Endothelial cell of umbilical vein (primary cell): Measurements from ENCODE around the gene HTRA3. TPM values are rescaled to one million over a fixed set of nuclear protein-coding genes. Genes with fewer than 3 reads are reported as not detected.

Experiments
- BruUV-seq: library from RNA; stranded (reverse); fragments of 400-500 nt; replicated peaks from 2 replicates; lab custom pipeline; 2021; lab: Mats Ljungman, UMichigan
- CTCF ChIA-PET: fragments of 300-600, 350-600 bp; sonication (Branson Sonifier 250); formaldehyde crosslinking; loops from one replicate; lab custom pipeline; 2021; ENCODE audit warnings: antibody characterized with exemption, inconsistent platforms; lab: Charles Lee
- POLR2A ChIA-PET: fragments of 300-600, 350-600 bp; sonication (Branson Sonifier 250); formaldehyde crosslinking; loops from one replicate; lab custom pipeline; 2021; ENCODE audit warnings: antibody characterized with exemption, inconsistent platforms; lab: Charles Lee
- DNase-seq: peaks from one replicate; pipeline ENCODE4 v3.0.0-alpha.2; 2011; ENCODE audit warnings: low read depth, low spot score
- FAIRE-seq: peaks from 2 replicates; lab custom pipeline; 2011; peaks lifted over from hg19 to GRCh38; lab: Jason Lieb, UNC
- H2AFZ ChIP-seq: 2 replicates; pipeline ENCODE4 v1.6.0; 2012; ENCODE audit warnings: low read depth, low read length, control low read depth, inconsistent platforms
- H3K27ac ChIP-seq: 2 replicates; pipeline ENCODE4 v1.5.1; 2011; ENCODE audit warnings: low read depth, mild to moderate bottlenecking, control low read depth, low read length, moderate library complexity; ENCODE audit not compliant: insufficient read depth
- H3K27me3 ChIP-seq, 2 experiments: 2 replicates each; pipeline versions ENCODE4 v1.6.0 to v1.6.1; 2011; ENCODE audit warnings: low read length in 2 of 2, mixed read lengths in 1 of 2; ENCODE audit not compliant: control insufficient read depth in 2 of 2, insufficient read depth in 2 of 2
- H3K36me3 ChIP-seq, 2 experiments: 2 replicates in 1 of 2; 3 replicates in 1 of 2; pipeline ENCODE4 v1.5.1; 2011; ENCODE audit warnings: low read length in 2 of 2, mild to moderate bottlenecking in 1 of 2, moderate library complexity in 1 of 2; ENCODE audit not compliant: control insufficient read depth in 2 of 2, insufficient read depth in 2 of 2; ENCODE audit errors: extremely low read depth in 1 of 2
- H3K4me1 ChIP-seq: 3 replicates; pipeline ENCODE4 v1.5.1; 2011; ENCODE audit warnings: mild to moderate bottlenecking, low read length; ENCODE audit not compliant: control insufficient read depth, insufficient read depth; ENCODE audit errors: extremely low read depth
- H3K4me2 ChIP-seq: 2 replicates; pipeline ENCODE4 v1.6.1; 2011; ENCODE audit warnings: low read length, control low read depth, mixed read lengths; ENCODE audit not compliant: insufficient read depth
- H3K4me3 ChIP-seq, 3 experiments: fragments of 200-600 bp in 1 of 3; sonication (generic), shearing (Covaris generic) in 1 of 3; replicated peaks in 1 of 3; 2 replicates each; pipeline ENCODE4 v1.5.1; 2011 to 2016; ENCODE audit warnings: control low read depth in 3 of 3, low read length in 3 of 3, mild to moderate bottlenecking in 2 of 3, inconsistent platforms in 1 of 3, low read depth in 1 of 3, moderate library complexity in 1 of 3; ENCODE audit not compliant: insufficient read depth in 1 of 3
- H3K79me2 ChIP-seq: 2 replicates; pipeline ENCODE4 v1.6.0; 2012; ENCODE audit warnings: low read length, inconsistent platforms; ENCODE audit not compliant: control insufficient read depth, insufficient read depth
- H3K9ac ChIP-seq: replicated peaks from 2 replicates; pipeline ENCODE3; 2011; ENCODE audit warnings: low read length, control low read depth; ENCODE audit not compliant: insufficient read depth; ENCODE audit errors: extremely low read depth
- H3K9me1 ChIP-seq: replicated peaks from 3 replicates; pipeline ENCODE4 v1.6.0; 2011; ENCODE audit warnings: mild to moderate bottlenecking, low read length; ENCODE audit not compliant: control insufficient read depth, insufficient read depth; ENCODE audit errors: extremely low read depth
- H3K9me3 ChIP-seq: replicated peaks from 2 replicates; pipeline ENCODE4 v1.5.1; 2012; ENCODE audit warnings: low read length, inconsistent platforms; ENCODE audit not compliant: control insufficient read depth, insufficient read depth
- H4K20me1 ChIP-seq: replicated peaks from 2 replicates; pipeline ENCODE3; 2011; ENCODE audit warnings: mild to moderate bottlenecking, low read length; ENCODE audit not compliant: control insufficient read depth, insufficient read depth; ENCODE audit errors: extremely low read depth
- CTCF ChIP-seq, 2 donors: IDR thresholded peaks; 1 replicate in 1 of 2; 2 replicates in 1 of 2; pipeline ENCODE4 v1.5.1; 2011; ENCODE audit warnings: low read length in 2 of 2, mild to moderate bottlenecking in 2 of 2, moderate library complexity in 2 of 2, control low read depth in 1 of 2, inconsistent platforms in 1 of 2, low read depth in 1 of 2; ENCODE audit not compliant: insufficient read depth in 1 of 2; ENCODE audit errors: extremely low read depth in 1 of 2
- EZH2 ChIP-seq: IDR thresholded peaks from 2 replicates; pipeline ENCODE4 v1.6.1; 2012; ENCODE audit warnings: borderline replicate concordance, low read depth, mild to moderate bottlenecking, moderate library complexity, low read length, inconsistent platforms; ENCODE audit not compliant: severe bottlenecking
- FOS ChIP-seq: IDR thresholded peaks from 2 replicates; pipeline ENCODE4 v1.6.1; 2011; ENCODE audit warnings: mild to moderate bottlenecking, low read length, moderate library complexity, borderline replicate concordance; ENCODE audit not compliant: insufficient read depth
- GATA2 ChIP-seq: IDR thresholded peaks from 2 replicates; pipeline ENCODE4 v1.7.0; 2011; ENCODE audit warnings: low read depth, mild to moderate bottlenecking, moderate library complexity, mixed read lengths, low read length; ENCODE audit not compliant: insufficient read length, insufficient read depth
- JUN ChIP-seq: IDR thresholded peaks from 2 replicates; pipeline ENCODE4 v1.6.1; 2011; ENCODE audit warnings: borderline replicate concordance, low read depth; ENCODE audit not compliant: insufficient read length, insufficient read depth
- MAX ChIP-seq: IDR thresholded peaks from 2 replicates; pipeline ENCODE4 v1.6.1; 2011; ENCODE audit not compliant: insufficient read depth, insufficient read length
- MYC ChIP-seq: IDR thresholded peaks from one replicate; pipeline ENCODE4 v1.6.1; 2011; ENCODE audit warnings: mild to moderate bottlenecking, low read depth, low read length
- POLR2A ChIP-seq: IDR thresholded peaks from 2 replicates; pipeline ENCODE4 v1.6.1; 2012; ENCODE audit warnings: low read depth, mild to moderate bottlenecking, control low read depth, low read length
- POLR2AphosphoS5 ChIP-seq: IDR thresholded peaks from 2 replicates; pipeline ENCODE4 v1.6.1; 2012; ENCODE audit warnings: low read depth, mild to moderate bottlenecking, control low read depth, low read length, moderate library complexity; ENCODE audit not compliant: insufficient read depth
- dilution Hi-C: fragments of 300-500 bp; cut with MboI; formaldehyde crosslinking; loops from one replicate; pipeline ENCODE4 v1.15.0; 2019; ENCODE audit warnings: low sequenced_read_pairs; ENCODE audit not compliant: extremely low pct_ligation_motif_present
- intact Hi-C: fragments of 100-400 bp; cut with micrococcal nuclease; formaldehyde crosslinking; loops from one replicate; pipeline ENCODE4 v1.10.0; 2022
- polyA plus RNA-seq, 4 experiments: library from polyadenylated mRNA; depleted of rRNA in 3 of 4; stranded (reverse) in 3 of 4; unstranded in 1 of 4; fragments of >200 nt; gene quantifications; 2 replicates each; pipeline versions ENCODE4 v1.2.1 to v1.2.3, GENCODE V29; 2011 to 2012; ENCODE audit warnings: missing spikeins in 1 of 4
- total RNA-seq: library from RNA; stranded (reverse); gene quantifications from 2 replicates; pipeline ENCODE4 v1.2.3, GENCODE V29; 2021

The HTRA3 gene
- total and polyA plus RNA-seq, 2 donors (not counting 3 experiments of a cell fraction or from before 2014, with no cell fraction given) = 9.0 to 12.0 TPM

- POLR2A ChIA-PET = no interaction called here
- Histone ChIP-seq H3K4me1 (peaks cover 12% of the 10 kb centered on the region), H3K27me3 (no peaks in the 10 kb centered on the region), H3K27ac (no peak overlapping the region), H3K79me2 (no peaks in the 10 kb centered on the region), H3K36me3 (no peaks in the 10 kb centered on the region), H3K9me1 (no peaks in the 10 kb centered on the region), H3K4me2 (no peak overlapping the region), H3K9ac (no peak overlapping the region), H2AFZ (no peak overlapping the region), H3K4me3 (no peak overlapping the region), H4K20me1 (no peaks in the 10 kb centered on the region), H3K9me3 (no peaks in the 10 kb centered on the region)
- FAIRE-seq (peak; percentile 70), DNase-seq (peak; percentile 49)
- dilution Hi-C loops (no loop called here), intact Hi-C loops (no loop called here)
- CTCF ChIA-PET = interaction anchor here (1.3 to 2.3 kb wide), 3 partner anchors 121 to 138 kb away, joined by 3 to 9 read pairs (median 4); no protein-coding TSS in a partner anchor
- no peak for TF ChIP-seq GATA2
- TF ChIP-seq MAX = no peak
- no peak for TF ChIP-seq JUN
- TF ChIP-seq FOS = no peak
- BruUV-seq = no TSS peak
Observed at GRCh38 chr4:8272472-8273428, 3.2 kb downstream of the HTRA3 start.

- Histone ChIP-seq H3K36me3 (no peaks in the 10 kb centered on the region), H3K9me1 (no peaks in the 10 kb centered on the region), H3K79me2 (no peaks in the 10 kb centered on the region), H3K4me1 (peaks cover 19% of the 10 kb centered on the region), H2AFZ (no peak overlapping the region), H3K9ac (no peak overlapping the region), H3K27me3 (no peaks in the 10 kb centered on the region), H3K4me2 (no peak overlapping the region), H3K4me3 (no peak overlapping the region), H3K27ac (no peak overlapping the region), H4K20me1 (no peaks in the 10 kb centered on the region), H3K9me3 (no peaks in the 10 kb centered on the region)
- DNase-seq (no peak), FAIRE-seq (no peak)
- no TSS peak for BruUV-seq
- ChIA-PET CTCF (no interaction called here), POLR2A (no interaction called here)
- dilution Hi-C loops = no loop called here
- intact Hi-C loops = no loop called here
- no peak for TF ChIP-seq POLR2AphosphoS5
- no peak for TF ChIP-seq MAX
- no peak for TF ChIP-seq JUN
- TF ChIP-seq GATA2 = no peak
- no peak for TF ChIP-seq EZH2
- TF ChIP-seq MYC = no peak
- no peak for TF ChIP-seq FOS
- TF ChIP-seq CTCF (IDR thresholded peaks at IDR 0.05; ENCODE audit: extremely low read depth in 1 of 2, insufficient read depth in 1 of 2, low read depth in 1 of 2, low read length in 2 of 2) = no peak
- no peak for TF ChIP-seq POLR2A
Observed at GRCh38 chr4:8273450-8273849, 3.9 kb downstream of the HTRA3 start.
